Measurements from ENCODE around the gene STPG2.
A peak's percentile ranks its signal among the peaks of the same experiment; 100 is the strongest.
"Not testable (repeated sequence)": the region's sequence is repeated elsewhere in the genome, so short reads cannot be mapped to it uniquely, and the experiment has no call there.

Gene STPG2

DNA sequence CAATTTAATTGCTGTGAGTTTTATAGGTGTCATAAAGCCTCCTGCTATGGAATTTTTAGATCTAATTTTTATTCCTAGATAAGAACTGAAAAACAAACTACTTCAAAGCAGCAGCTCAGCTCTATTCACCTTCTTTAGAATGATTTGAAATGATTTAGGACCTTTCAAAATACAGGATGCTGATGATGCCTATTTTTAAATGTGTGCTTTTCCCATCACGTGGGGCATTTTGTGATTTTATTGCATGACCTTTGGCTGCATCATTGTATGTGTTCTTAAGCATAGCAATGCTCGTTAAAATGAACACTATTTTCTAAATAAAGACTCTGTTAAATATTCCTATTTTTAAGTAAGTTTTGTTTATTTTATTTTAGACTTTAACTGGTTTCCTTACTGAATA lies 537.3 kb downstream of the STPG2 start:
- DNase-seq = no peak

DNA sequence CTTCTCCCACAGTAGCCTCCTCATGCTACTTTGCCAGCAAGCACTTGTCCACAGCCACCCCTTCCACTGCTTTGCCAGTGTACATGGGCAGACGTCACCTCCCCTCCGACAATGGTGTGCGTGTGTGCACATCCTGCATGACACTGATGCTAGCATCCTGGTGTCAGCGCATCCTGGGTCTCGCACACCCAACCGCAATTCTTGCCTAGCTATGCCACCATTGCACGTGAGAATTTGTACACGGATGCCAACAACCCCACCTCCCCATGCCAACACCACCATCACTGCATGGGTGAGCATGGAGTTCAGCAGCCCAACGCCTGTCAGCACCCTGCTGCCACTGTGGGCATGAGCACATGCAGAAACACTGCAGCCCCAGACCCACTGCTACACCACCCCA lies 550.0 kb downstream of the STPG2 start:
- no peak for DNase-seq

DNA sequence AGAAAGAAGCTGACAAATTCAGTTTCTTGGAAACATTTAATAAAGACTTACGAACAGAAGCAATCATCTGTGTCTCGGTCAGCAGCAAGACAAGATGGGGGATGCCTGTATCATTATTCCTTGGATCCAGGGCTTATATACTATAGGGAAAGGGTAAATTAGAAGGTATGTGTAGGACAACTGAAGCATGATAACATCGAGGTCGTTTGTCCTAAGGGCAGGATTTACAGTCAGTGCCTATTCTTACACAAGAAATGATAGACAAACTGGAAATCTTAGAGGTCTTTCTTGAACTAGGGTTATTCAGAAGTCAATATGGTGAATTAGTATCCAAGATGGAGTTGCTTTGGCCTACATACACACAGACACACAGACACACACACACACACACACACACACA lies 553.0 kb downstream of the STPG2 start:
- no peak for DNase-seq

DNA sequence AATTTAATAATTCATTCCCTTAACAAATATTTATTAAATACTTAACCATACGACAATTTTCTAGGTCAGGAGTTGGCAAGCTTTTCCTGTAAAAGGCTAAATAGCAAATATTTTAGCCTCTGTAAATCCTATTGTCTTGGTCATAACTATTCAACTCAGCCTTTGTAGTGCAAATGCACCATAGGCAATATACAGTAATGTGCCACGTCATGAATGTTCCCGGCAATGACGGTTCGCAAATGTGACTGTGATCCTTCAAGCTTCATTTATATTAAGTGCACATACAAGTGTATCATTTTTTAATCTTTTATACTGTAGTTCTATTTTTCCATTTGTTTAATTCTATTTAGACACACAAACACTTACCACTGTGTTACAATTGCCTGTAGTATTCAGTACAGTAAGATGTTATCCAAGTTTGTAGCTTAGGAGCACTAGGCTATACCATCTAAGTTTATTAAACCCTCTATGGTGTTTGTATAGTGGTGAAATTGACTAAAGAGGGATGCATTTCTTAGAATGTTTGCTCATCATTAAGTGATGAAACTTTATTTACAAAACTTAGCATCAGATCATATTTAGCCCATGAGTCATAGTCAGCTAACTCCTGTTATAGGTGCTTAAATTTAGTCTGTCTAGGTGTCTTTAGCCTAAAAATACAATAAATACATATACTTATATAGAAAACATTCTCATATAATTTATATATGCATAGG lies 553.6 kb downstream of the STPG2 start:
- DNase-seq = no peak

GRCh38 chr4:97587912-97588311 lies 555.4 kb downstream of the STPG2 start:
- DNase-seq = no peak

DNA sequence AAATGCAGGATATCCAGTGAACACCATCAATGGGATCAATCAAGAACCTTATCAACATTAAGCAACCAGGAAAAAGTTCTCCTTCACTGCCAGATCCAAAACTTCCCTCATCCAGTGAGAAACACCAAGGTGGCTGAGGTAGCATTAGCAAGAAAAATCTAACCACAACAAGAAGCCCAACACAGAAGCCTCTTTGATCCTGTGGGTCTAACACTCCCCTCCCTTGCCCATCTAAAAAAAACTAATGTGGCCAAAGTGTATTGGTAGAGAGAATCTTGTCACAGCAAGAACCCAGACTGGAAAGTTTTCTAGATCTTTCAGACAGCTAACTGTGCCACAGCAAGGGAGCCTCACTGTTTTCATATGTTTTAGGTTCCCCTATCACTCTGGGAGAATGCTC lies 558.0 kb downstream of the STPG2 start:
- peak; percentile 52 for DNase-seq

DNA sequence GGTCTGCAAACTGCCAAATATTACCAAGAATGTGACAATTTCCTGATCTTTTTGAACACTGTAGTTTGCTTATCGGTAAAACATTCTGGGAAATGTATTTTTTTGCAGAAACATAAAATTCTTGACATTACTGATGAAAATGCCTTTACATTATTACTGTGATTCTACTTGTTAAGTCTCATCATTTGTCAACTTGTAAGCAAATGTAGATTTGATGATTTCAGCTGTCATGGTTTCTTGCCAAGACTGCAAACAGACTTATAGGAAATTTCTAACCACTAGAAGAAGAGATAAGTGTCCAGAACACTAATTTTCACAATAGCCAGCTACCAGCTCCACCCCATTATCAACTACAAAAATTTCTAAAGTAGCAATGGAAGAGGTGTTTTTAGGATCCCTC lies 560.4 kb downstream of the STPG2 start:
- DNase-seq = no peak

DNA sequence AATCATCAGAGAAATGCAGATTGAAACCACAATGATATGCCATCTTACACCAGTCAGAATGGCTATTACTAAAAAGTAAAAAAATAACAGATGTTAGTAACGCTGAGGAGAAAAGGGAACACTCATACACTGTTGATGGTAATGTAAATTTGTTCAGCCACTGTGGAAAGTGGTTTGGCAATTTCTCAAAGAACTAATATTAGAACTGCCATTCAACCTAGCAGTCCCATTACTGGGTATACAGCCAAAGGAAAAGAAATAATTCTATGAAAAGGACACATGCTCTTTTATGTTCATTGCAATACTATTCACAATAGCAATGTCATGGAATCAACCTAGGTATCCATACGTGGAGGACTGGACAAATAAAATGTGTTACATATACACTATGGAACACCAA lies 566.3 kb downstream of the STPG2 start:
- DNase-seq = no peak

- DNase-seq = no peak
These were observed 583.3 kb downstream of the STPG2 start for GRCh38 chr4:97560009-97560408.

GRCh38 chr4:97558204-97558778 lies 585.0 kb downstream of the STPG2 start:
- peak; percentile 55 for DNase-seq

GRCh38 chr4:97550637-97551036 lies 592.6 kb downstream of the STPG2 start:
- not testable (repeated sequence) for DNase-seq

DNA sequence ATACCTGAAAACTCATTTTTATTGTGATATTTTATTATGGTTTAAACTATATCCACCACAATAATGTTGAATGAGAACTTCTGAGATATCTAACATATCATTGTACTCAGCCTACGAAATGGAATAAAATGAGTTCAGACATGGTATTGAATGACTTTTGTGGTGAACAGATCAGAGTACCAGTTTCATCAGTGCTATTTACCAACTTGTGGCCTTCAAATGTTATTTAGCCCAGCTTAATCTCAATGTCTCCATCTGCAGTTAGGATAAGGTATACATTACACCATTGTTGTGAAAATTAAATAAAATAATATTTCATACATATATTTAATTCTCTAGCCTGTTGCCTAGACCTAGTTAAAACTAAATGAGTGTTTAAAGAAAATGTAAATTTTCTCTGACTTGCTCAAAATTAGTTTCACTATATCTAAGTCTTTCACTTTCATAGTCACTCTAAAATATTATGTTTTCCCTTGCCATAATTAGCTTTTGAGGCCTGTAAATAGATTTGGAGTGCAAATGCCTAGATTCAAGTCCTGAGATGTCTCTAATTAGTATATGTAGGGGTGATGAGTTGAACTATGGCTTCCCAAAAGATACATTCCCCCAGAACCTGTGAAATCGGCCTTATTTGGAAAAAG lies 594.2 kb downstream of the STPG2 start:
- no peak for DNase-seq

DNA sequence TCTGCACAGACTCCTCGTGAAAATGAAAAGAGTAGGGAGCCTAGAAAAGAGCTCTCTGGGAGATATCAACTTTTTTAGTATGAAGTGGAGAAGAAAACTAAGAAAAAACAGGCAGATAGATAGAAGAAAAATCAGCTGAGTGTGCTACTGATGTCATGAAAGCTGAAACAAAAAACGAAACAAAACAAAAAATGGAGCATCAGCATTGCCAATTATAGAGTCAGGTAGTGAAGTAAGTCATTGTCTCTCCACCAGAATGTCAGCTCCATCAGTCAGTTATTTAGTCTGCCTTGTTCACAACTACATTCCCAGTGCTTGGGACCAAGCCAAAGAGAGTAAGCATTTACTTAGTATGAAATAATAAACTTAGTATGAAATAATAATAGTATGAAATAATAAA lies 595.1 kb downstream of the STPG2 start:
- no peak for DNase-seq

DNA sequence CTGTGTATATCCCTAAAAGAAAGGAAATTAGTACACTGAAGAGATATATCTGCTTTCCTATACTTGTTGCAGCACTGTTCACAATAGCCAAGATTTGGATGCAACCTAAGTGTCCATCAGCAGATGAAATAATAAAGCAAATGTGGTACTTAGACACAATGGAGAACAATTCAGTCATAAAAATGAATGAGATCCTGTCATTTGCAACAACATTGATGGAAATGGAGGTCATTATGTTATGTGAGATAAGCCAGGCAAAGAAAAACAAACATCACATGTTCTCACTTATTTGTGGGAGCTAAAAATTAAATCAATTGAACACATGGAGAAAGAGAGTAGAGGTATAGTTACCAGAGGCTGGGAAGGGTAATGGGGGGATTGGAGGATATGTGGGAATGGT lies 611.9 kb downstream of the STPG2 start:
- no peak for DNase-seq

DNA sequence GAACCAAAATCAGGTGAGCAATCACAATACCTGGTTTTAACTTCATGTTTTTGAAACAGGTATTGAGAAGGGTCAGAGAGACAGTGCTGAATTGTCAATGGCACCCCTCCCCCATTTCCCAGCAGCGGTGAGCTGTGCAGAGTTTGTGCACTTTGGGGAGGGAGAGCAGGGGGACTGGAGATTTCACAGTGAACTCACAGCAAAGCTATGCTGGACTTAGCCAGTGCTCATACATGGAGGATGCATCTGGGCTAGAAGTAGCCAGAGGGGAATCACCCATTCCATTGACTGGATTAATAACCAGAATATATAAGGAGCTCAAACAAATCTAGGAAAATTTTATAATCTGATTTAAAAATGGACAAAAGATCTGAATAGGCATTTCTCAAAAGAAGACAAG lies 612.6 kb downstream of the STPG2 start:
- DNase-seq = peak; percentile 76

DNA sequence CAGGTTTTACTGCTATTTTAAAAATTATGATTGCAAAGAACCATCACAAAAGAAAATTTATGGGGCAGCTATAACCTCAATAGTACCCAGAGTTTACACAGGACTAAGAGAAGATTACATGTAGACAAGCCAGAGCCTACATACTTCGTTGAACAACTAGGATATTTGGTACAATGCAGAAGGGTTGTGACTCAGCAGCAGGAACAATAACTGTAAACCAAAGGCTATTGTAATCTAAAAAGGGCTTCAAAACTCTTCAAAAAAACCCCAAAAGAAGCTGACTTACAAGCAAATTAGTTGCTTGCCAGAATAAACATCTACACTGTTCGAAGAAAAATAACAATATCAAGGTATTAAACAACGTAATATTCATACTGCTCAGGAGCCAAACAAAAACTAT lies 618.0 kb downstream of the STPG2 start:
- DNase-seq = no peak

DNA sequence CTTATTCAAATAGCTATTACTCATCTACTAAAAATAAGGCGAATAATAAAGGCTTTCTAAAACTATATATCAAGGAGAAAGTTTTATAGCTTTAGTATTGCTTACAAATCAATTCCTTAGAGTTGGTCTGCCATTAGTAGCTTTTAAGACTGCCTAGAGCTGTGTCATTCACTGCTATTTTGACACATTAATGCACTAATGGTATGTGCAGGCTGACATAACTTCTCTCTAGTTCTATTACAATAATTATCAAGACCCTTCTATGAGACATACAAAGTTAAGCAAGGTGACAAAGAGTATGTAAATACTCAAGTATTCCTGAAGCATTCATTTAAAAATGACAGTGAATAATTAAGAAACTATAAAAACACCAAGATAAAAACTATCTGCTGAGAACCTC lies 625.3 kb downstream of the STPG2 start:
- no peak for DNase-seq

DNA sequence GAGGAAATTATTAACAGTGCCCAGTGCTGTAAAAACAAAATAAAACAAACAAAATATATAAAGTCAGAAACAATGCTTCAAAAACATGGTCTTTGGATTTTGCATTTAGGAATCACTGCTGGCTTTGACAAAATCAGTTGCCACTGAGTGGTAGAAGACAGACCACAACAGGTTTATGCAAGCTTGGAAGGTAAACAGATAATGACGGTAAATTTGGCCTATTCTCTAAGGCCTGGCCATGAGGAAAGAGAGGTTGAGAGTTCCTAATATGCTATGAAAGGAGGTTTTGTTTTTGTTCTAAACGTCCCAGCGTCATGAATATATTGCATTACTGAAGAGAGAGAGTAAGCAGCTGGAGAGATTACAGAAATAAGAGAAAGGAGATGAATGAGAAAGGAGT lies 629.4 kb downstream of the STPG2 start:
- no peak for DNase-seq
